Pancreas (tissue), 10 donors: ENCODE measurements around the gene ARID4B. TPM values are rescaled to one million over a fixed set of nuclear protein-coding genes. Genes with fewer than 3 reads are reported as not detected.

ENCODE experiments used
- ATAC-seq, 4 donors: fragments of 200-7000 bp; cut with Tn5 transposase; one replicate each; pipeline versions ENCODE4 v1.8.0 to v1.9.1; 2020; ENCODE audit warnings: mild to moderate bottlenecking in 4 of 4, moderate library complexity in 4 of 4
- DNase-seq, 6 donors: peaks; one replicate each; pipeline ENCODE4 v3.0.0-alpha.2; 2020
- FAIRE-seq: peaks from 2 replicates; lab custom pipeline; 2012; peaks lifted over from hg19 to GRCh38; lab: Jason Lieb, UNC
- H3K27ac ChIP-seq, 4 donors: fragments of 200-600 bp; sonication (generic); 1 replicate in 3 of 4; 2 replicates in 1 of 4; pipeline versions ENCODE4 v1.5.0 to v1.8.0; 2020
- H3K27me3 ChIP-seq, 4 donors: fragments of 200-600 bp; one replicate each; pipeline ENCODE4 v1.8.0; 2021
- H3K36me3 ChIP-seq, 3 donors: fragments of 200-600 bp; sonication (generic) in 1 of 3; one replicate each; pipeline versions ENCODE4 v1.5.0 to v1.8.0; 2020 to 2021
- H3K4me1 ChIP-seq, 3 donors: fragments of 200-600 bp; one replicate each; pipeline ENCODE4 v1.8.0; 2021
- H3K4me3 ChIP-seq, 4 donors: fragments of 200-600 bp; sonication (generic) in 2 of 4; one replicate each; pipeline versions ENCODE4 v1.5.0 to v1.8.0; 2020 to 2021
- H3K9me3 ChIP-seq, 4 donors: fragments of 200-600 bp; one replicate each; pipeline ENCODE4 v1.8.0; 2021
- WGBS, 2 donors: extraction: QIAGEN DNeasy Blood & Tissue Kit; methylation state at CpG; one replicate each; pipeline ENCODE4 v1.1.7; 2013; 5-methylcytosine and 5-hydroxymethylcytosine counted together
- intact Hi-C, 3 donors: fragments of 100-400 bp; cut with DNase I; formaldehyde crosslinking; loops; one replicate each; pipeline versions ENCODE4 v1.11.1 to v1.14.2; 2022
- polyA plus RNA-seq, 2 donors: library from polyadenylated mRNA; stranded (reverse); fragments of 200-250 nt; gene quantifications; one replicate each; pipeline ENCODE4 v1.2.3, GENCODE V29; 2013
- total RNA-seq, 6 donors: library from RNA; stranded (reverse); fragmentation: NEBNext Ultra II Directional in 4 of 6; extraction: Animal tissue kit (Norgen Biotek cat#: 25700) in 4 of 6; gene quantifications; one replicate each; pipeline versions ENCODE4 v1.2.1 to v1.2.4, GENCODE V29; 2021 to 2023
- TF ChIP-seq, protein P1 (sequence below), 4 donors: fragments of 200-600 bp; sonication (generic) in 3 of 4; IDR thresholded peaks; one replicate each; pipeline versions ENCODE4 v1.5.0 to v1.8.0; 2021; ENCODE audit warnings: antibody characterized with exemption in 4 of 4
- donor health status: healthy with polysubstance abuse.
- donor health status: DM: no; HTN: no; CAD: no; lungs with moderate emphysema.
- donor health status: DM: no; HTN: no; CAD: no.
- donor health status: control.
- donor health status: control.
- donor health status: Bipolar disorder and iron deficiency.
- donor health status: DM: yes; HTN: yes; CAD: no.
- donor health status: DM: no; HTN: no; CAD: no.
- donor health status: DM: no; HTN: no; CAD: no.
- donor health status: DM: yes; HTN: yes; CAD: no.

Gene ARID4B
- total and polyA plus RNA-seq, 8 donors, result 12.5 to 26.6 (median 16.7) TPM

DNA sequence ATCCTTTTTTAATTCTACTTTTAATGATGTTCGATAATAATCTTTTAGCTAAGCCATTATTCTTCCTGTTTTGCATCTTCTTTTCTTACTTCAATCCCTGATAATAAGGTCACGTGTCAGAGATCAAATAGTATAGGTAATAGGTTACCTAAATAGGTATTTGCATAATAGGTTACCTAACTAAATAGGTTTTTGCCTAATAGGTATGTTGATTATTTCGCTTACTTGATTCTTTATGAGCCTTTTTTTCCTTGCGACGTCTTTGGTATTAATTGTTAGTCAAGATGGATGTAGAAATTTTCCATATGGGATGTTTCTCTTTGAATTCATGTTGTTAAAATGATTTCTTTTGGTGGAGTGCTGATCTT, 2.9 kb upstream of the ARID4B start:
- Histone ChIP-seq H3K36me3 (peaks cover 0 to 4% (median 0%) of the 10 kb centered on the region in 3 donors), H3K4me1 (peaks cover 11 to 32% (median 24%) of the 10 kb centered on the region in 3 donors), H3K4me3 (no peak overlapping the region), H3K27me3 (no peaks in the 10 kb centered on the region), H3K27ac (no peak overlapping the region), H3K9me3 (no peaks in the 10 kb centered on the region)
- intact Hi-C loops, result no loop called here
- FAIRE-seq, result no peak
- TF ChIP-seq, protein P1, sequence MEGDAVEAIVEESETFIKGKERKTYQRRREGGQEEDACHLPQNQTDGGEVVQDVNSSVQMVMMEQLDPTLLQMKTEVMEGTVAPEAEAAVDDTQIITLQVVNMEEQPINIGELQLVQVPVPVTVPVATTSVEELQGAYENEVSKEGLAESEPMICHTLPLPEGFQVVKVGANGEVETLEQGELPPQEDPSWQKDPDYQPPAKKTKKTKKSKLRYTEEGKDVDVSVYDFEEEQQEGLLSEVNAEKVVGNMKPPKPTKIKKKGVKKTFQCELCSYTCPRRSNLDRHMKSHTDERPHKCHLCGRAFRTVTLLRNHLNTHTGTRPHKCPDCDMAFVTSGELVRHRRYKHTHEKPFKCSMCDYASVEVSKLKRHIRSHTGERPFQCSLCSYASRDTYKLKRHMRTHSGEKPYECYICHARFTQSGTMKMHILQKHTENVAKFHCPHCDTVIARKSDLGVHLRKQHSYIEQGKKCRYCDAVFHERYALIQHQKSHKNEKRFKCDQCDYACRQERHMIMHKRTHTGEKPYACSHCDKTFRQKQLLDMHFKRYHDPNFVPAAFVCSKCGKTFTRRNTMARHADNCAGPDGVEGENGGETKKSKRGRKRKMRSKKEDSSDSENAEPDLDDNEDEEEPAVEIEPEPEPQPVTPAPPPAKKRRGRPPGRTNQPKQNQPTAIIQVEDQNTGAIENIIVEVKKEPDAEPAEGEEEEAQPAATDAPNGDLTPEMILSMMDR (IDR thresholded peaks at IDR 0.05), result no peak
- no peak for ATAC-seq
- WGBS, 2 donors, result 77 to 78% methylated on average over 5 of the region's 5 CpGs
- no peak for DNase-seq

DNA sequence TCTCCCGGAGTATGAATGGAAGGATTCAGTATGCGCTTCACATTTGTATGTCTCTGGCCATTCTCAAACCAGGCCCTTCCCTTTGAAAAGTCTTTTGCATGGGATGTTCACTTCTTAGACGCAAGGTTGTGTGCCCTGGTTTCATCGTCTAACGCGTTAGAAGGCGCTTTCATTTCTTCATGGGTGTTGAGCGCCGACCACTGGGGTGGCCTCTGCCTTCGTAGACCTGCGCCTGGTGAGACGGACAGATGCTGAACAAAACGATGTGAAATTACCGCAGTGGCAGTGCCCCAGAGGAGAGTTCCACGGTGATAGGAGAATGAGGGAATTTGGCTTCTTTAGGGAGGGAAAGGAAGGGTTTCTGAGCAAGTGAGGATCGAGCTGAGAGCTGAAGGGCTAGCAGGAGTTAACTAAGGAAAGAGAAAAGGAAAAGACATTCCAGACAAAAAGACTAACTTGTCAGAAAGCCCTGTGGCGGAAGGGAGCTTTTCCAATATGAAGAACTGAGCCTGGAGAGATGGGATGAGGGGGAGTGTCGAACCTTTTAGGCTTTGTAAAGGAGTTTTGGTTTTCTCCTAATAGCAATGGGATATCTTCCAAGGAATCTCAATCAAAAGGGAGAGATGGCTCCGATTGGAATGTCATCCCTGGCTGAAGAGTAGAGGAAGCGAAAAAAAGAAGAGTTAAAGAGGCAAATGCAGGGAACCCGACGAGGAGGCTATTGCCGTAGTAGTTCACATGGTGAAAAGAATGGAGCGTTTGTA, 1.3 kb upstream of the ARID4B start:
- Histone ChIP-seq H3K36me3 (no peaks in the 10 kb centered on the region), H3K4me3 (peak overlapping the region; percentile 38 to 96 (median 56)), H3K27ac (peak overlapping the region; percentile 63 to 91 (median 74)), H3K9me3 (no peaks in the 10 kb centered on the region), H3K27me3 (no peaks in the 10 kb centered on the region), H3K4me1 (peaks cover 23 to 48% (median 40%) of the 10 kb centered on the region in 3 donors)
- intact Hi-C loops, result loop anchor here in 1 of 3 donors (10.0 kb wide), 1 partner anchor 75 kb away; no protein-coding TSS in a partner anchor
- DNase-seq, result peak in 5 of 6 donors; percentile 12 to 62 (median 43)
- 2 to 3% methylated on average over 24 of the region's 24 CpGs for WGBS, 2 donors
- TF ChIP-seq, protein P1 (IDR thresholded peaks at IDR 0.05), result no peak
- ATAC-seq, result peak in 2 of 4 donors; percentile 23 to 29
- FAIRE-seq, result no peak

DNA sequence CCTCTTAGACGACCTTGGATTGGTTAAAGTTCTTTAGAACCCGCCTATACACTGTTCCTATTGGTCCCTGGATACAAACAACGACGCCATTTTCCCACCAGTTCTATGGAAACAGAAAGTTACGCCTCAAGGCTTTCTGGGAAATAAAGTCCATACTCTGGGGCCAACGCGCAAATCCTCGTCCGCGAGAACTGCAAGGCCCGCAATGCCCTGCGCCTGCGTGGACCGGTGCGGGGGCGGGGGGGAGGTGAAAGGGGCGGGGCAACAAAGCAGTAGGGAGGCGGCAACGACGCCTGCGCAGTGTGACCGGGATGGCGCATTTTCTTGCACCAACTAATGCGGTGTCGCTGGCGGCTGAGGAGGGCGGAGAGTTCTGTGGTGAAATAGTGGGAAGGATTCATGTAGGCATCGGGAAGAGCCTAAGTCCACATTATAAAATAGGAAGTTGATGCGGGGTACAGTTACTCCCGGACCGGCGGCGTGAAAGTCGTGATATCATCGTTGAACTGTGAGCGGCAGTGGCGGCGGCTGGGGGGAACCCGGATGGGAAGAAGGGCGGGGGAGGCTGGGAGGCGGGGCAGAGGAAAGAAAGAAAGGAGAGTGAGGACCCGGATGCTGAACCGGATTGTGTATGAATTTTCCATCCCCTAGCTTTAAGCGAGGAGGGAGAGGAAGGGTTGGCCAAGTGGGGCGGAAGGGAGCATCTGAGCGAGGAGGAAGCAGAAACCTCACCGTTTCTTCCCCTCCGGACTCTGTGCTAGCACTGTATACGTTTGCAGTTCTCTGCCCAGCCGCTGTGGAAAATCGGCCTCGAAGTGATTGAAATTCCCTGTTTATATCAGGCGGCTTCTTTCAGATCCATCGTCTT, 526 bp upstream of the ARID4B start, which contains the start of gene GGPS1:
Gene GGPS1 (plus strand): TSS at position 300 of the 868 bp plus-strand sequence. CDS start 6,695 bp downstream, outside the sequence.
- peaks cover 23 to 52% (median 42%) of the 10 kb centered on the region in 3 donors for H3K4me1 ChIP-seq
- no peaks in the 10 kb centered on the region for H3K9me3 ChIP-seq
- no peaks in the 10 kb centered on the region for H3K36me3 ChIP-seq
- DNase-seq, result peak; percentile 97 to 99 (median 98)
- no peaks in the 10 kb centered on the region for H3K27me3 ChIP-seq
- TF ChIP-seq, protein P1 (IDR thresholded peaks at IDR 0.05), result no peak
- peak within 1 kb of the TSS; percentile 73 to 99 (median 94) for H3K4me3 ChIP-seq
- WGBS, 2 donors, result 0% methylated on average over 53 to 54 of the region's 54 CpGs
- intact Hi-C loops, result loop anchor here in 1 of 3 donors (10.0 kb wide), 1 partner anchor 74 kb away; no protein-coding TSS in a partner anchor
- ATAC-seq, result peak; percentile 86 to 93 (median 88)
- peak; percentile 83 for FAIRE-seq
- H3K27ac ChIP-seq, result peak within 1 kb of the TSS; percentile 87 to 99 (median 92)

DNA sequence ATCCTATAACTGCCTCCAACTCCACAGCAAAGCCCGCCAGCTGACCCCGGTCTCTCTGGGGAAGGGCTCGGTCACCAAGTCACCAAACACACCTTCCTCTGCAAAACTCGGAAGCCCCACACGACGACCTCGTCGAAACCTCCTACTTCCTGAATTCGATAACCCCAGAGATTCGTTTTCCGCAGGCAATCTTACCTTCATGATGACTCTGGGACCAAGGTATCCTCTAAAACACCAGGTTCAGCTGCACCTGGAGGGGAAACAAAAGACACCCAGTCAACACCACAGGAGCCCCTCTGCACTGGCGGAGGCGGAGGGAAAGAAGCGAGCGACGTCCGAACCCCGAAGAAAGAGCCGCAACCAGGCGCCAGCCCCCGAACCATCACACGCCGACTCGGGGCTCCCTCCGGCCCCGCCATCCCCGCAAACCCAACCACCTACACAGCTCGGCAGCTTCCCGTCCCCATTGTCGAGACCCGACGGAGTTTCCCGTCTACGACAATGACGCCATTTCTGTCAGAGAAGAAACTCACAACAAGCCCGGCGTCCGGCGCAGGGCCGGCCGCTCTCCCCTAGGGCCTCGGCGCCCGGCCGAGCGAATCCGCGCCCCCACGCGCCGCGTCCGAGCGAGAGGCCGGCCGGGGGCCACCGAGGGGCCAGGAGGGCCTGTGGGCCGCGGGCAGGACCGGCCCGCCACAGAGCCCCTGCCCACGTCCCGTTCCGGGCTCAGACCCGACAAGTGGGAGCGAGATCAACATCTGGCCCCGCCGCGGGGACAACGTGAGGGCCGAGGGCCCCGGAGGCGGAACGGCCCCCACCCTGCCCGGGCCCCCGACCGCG, 1.0 kb downstream of the ARID4B start:
- FAIRE-seq (no peak), DNase-seq (peak; percentile 31 to 81 (median 51)), ATAC-seq (peak in 1 of 4 donors; percentile 8)
- intact Hi-C loops, result loop anchor here in 1 of 3 donors (10.0 kb wide), 1 partner anchor 72 kb away; no protein-coding TSS in a partner anchor
- 0% methylated on average over 71 to 78 of the region's 78 CpGs for WGBS, 2 donors
- Histone ChIP-seq H3K4me3 (peak overlapping the region; percentile 73 to 99 (median 94)), H3K27me3 (no peaks in the 10 kb centered on the region), H3K36me3 (no peaks in the 10 kb centered on the region), H3K4me1 (peaks cover 23 to 49% (median 48%) of the 10 kb centered on the region in 3 donors), H3K27ac (peak overlapping the region; percentile 87 to 99 (median 92)), H3K9me3 (no peaks in the 10 kb centered on the region)
- TF ChIP-seq, protein P1 (IDR thresholded peaks at IDR 0.05), result no peak
